HG02759 (cell line): ENCODE results near the gene TSHB.

Experiments used
- ATAC-seq: cut with Tn5 transposase; IDR thresholded peaks from one replicate; pipeline ENCODE4 v1.9.1; 2021; ENCODE audit warnings: mild to moderate bottlenecking, moderate library complexity; ENCODE audit not compliant: unreplicated experiment

Gene TSHB

DNA sequence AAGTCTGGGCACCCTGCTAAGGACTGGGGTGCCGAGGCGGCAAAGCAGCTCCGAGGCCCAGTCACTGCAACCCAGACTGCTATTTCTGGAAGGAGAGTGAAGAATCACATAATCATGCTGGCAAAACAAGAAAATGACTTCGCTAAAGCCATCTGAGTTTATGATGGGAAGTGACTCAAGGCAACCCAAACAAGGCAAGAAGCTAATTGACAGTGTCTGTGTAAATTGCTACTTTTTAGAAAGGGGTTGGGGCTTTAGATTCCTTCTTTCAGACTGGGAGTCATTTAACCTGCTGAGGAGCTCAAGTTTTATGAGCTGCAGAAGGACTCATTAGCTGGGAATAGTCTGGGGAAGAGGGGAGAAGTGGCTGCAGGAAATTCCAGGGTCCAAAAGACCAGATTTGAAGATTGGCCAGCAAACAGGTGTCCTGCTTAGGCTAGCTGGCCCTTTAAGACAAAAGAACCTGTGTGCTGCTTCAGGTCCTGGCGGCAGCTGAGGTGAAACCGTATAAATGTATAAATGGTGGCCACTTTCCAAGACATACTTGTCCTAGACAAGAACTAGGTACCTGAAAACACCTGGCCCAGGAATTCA lies 28.1 kb downstream of the TSHB start:
- ATAC-seq, result no peak

DNA sequence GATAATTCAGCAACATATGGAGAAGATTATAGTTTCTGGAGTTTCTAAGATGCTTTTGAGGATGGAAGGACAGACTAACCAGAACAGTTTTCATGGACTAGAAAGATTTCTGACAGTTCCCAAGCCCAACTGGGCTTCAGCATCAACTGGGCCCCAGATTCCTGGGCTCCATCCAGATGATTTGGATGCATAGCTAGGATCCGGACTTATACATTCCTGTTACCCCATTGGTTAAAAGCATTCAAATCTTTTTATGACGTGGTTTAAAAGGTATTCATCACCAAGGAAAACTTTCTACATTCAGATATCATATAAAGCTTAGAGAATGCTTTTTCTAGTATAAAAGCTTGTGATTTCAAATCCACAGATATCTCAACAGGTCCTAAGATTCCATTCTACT lies 29.7 kb downstream of the TSHB start:
- no peak for ATAC-seq

DNA sequence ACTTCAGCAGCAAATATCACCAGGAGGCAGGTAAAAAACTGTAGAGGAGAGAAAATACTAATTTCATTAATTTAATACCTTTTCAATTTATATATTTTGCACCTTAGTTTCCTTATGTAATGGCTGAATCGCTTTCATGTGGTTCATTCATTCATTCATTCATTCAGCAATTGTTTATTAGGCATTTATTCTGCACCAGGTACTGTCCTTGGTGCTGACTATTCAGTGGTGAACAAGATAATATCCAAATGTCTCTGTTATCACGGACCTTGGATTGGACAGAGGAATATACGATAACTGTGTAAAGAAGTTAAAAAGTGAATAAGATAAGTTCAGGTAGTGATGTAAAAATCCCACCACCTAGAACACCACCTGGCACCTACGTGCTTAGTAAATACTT lies 30.9 kb downstream of the TSHB start:
- ATAC-seq, result no peak

DNA sequence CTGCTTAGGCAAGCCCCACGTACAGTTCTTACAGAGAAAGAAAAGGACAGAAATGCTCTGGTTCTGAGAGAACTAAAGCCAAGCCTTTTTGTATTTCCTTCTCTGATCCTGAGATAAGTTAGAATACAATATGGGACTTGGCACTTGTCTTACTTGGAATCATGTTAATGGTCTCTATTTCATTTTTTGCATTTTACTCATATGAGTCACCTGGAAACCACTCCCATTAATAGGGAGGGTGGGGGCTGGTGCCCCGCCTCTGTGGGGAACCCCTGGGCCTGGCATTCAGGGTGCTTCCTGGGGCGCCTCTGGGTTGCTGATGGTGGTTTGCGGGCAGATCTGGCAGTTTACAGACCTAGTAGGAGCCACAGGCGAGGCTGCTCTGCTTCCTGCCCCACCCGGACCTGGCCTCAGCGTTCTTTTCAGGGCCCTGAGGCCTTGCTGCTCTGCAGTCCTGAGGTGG lies 32.9 kb downstream of the TSHB start:
- ATAC-seq, result peak; percentile 93

DNA sequence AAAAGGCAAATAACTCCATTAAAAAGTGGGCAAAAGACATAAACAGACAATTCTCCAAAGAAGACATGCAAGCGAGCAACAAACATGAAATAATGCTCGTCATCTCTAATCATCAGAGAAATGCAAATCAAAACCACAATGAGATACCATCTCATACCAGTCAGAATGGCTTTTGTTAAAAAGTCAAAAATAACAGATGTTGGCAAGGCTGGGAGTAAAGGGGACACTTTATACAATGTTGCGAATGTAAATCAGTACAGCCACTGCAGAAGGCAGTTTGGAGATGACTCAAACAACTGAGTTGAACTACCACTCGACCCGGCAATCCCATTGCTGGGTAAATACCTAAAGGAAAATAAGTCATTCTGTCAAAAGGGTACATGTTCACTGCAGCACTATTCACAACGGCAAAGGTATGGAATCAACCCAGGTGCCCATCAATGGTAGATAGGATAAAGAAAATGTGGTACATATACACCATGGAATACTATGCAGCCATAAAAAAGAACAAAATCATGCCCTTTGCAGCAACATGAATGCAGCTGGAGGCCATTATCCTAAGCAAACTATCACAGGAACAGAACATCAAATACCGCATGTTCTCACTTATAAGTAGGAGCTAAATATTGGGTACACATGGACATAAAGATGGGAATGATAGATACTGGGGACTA lies 33.7 kb downstream of the TSHB start:
- no peak for ATAC-seq

DNA sequence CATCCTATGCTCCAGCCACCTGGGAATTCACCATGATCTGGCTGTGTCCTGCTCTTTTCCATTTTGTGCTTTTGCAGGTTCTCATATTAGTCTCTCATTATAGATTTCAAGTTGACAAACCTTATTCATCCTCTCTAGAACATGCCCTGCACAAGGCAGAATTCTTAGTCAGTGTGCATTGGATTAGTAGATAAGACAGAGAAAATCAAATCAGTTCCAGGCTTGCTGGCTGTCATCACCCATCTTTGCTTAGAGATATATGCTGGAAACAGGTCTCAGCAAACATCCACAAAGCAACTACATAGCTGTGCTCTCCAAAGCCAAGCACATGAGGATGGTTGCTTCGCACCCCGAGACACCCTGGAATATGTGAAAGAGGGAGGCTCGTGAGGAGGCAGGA lies 34.8 kb downstream of the TSHB start:
- ATAC-seq, result no peak

DNA sequence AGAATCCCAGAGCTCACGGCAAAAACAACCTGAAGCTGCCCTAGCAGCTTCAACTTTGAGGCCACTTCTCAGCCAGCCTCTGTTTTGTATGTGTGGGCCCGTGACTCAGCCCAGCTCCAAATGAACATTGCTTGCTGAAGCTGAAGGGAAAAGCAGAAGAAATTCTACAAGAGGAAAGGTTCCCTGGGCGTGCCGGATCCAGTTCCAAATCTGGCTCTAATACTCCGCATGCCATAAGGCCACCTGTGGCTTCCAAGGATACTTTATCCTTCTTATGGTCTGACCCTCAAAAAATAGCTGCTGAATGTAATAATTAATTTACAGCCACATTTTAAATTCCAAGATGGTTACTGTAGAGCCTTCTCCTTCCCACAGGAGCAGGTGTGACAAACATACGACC lies 35.4 kb downstream of the TSHB start:
- ATAC-seq, result no peak

DNA sequence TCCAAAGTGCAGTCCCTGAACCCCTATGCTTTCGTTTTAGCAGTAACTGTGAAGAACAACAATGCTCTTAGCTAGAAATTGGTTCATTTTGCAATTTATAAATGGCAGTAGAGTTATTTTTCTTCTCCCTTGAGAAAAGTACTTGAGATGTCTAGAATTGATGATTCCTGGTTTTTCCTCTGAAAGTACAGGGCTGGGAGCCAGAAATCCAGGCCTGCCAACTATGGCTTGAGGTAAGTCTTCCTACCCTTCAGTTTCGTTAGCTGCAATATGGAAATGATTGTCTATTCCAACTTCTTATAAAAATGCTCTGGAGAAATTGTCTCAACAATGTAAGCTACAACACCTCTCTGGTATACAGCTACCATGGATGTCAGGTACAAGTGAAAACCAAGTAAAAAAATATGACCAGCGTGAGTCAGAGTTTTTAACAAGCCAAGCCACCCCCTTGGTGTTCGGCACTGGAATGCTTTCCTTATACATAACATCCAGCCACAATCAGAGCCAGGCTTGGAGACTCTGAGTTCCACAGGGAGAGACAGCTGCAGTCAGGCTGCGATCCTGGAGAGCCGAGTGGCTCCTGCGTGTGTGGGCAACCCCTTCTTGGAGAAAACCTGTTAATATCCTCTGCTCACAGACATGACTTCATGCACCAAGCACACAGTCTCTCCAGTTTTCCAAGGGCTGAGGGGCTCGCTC lies 37.7 kb downstream of the TSHB start:
- no peak for ATAC-seq

DNA sequence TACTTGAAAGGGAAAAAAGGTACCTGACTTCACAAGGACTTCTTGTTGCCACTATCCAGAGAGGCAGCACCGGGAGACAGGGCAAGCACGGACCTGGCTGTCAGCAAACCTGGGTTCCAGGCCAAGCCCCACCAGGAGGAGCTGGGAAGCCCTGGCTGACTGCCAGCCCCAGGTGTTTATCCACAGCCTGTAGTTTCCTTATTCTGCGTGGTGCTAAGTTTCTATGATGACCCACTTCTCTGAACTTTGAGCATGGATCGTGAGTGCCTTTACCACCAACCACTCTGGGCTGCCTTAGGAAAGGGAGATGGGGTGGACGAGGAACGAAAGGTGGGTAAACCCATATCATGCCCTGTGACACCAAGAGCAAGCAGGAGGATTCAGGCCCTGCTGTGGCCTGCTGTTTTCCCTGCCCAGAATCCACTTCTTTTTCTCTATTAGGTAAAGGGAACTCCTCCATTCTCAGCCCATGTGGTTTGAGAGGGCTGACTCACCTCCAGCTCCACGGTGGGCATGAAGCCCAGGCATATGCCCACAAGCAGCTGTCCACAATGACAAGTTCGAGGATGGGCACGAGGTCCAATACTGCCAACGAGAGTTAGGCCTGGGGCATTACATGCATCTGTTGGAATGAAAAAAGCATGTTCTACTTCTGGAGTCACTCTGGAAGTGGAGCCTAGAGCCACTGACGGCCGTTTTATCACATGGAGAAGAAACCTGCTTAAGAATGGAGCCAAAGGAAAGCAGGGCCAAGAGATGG lies 39.4 kb downstream of the TSHB start:
- no peak for ATAC-seq

DNA sequence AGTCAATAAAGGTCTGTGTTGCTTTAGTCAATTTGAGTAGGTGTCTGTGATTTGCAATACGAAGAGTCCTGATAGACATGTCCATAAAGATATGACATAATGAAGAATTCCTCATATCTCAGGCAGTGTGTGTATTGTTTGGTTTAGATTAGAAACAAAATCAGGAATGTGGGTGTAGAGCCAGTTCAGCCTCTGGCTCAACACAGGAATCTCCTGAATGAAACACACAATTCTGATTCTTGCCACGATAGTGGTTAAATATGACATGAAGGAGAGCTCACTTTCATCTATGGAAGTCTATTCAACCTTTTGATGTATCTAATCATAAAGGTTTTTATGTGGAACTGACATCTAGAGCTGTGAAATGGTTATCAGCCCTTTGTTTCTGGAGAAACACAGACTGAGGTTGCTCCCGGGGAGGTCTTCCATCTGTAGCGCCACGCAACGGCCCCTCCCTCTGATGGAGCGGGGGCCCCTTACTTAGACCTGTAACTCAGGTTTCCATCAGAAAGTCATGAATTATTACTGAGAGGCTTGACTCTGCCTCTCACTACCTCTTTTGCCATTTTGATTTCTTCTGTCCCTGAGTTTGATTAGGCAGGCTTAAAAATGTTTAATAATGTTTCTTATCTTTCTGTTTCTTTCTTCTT lies 40.2 kb downstream of the TSHB start:
- no peak for ATAC-seq

DNA sequence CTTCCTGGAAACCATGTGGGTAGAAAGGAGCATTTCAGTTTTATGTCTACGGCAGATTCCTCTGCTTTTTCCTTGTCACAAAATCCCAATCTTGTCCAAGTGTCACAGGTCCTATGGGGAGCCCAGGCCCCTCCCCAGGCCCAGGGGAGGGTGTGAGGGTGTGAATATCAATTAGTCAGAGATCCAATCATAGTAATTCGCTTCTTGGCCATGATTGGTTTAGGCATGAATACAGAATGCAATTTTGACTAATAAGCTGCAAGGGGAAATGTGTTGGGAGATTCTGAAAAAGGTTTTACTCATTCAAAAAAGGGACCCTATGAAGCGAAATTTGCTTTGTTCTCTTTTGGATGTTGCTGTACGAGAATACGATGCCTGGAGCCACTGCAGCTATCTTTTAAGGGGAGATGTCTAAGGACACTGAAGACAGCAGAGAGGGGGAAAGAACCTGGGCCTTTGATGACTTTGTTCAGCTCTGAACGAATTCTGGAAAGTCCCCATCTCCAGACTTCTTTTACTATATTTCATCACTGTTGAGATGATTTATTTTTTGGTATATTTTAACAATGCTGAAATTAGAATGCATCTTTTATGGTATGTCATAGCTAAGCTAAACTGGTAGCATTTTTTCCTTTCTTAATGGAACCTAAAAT lies 41.5 kb downstream of the TSHB start:
- ATAC-seq, result no peak

DNA sequence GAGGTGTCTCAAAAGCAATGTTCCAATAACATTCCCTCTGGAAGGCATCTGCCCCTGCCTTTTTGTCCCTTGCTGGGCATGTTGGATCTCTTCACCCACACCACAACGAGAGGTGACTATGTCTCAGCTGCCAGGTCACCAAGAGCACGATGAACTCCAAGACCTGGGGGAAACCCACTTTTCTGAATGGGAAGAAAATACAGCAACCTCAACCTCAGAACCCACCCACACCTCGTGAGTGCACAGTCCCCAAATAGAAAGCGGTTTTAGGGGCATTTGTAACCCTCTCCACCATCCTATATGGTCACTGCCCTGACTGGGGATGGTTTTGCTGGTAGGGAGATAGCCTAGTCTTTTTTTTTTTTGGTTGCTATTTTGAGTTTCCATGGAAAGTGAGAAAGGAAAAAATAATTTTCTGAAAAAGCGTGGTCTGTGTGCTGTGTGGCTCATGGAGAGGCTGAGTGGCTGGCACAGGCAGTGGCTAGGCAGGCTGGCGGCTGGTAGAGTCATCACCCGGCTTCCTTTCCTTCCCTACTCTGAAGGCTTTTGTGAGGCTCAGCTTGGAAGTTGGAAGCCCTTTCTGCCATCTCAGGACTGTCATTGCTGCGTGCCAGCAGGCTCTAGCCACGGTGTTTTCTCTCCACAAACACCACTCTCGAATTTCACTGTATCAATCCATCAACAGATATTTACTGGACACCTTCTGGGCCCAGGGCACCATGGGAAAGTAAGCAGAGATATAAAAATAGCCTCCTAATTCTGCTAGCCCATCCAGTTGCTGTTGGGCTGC lies 43.9 kb downstream of the TSHB start:
- peak; percentile 50 for ATAC-seq

DNA sequence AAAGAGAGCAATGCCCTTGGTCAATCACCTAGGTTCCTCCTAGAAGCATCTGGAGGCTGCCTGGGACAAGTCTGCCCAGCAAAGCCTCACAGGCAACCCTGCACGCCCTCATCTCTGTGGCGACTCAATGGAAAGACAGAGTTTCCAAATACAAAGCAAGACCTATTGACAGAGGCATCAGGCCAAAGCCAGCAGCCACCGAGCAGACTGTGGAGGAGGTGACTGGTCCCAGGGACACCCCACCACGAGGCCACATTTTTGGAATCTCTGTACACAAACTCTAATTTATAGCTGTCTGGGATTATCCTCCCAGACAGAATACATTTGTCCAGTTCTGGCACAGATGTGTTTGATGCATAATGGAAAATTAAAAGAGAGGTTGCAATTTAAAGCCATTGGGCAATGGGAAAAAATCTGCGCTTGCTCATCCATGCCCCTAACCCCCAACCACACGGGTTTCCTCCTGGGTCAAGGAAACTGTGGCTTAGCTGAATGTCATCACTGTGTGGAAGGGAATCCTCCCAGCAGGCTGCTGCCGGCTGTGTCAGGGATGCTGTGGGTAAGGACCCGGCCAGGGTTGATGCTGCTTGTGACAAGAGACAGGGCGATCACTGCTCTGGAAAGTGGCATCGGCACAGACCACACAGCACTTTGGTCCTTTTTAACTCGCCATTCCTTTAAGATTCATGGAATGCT lies 45.4 kb downstream of the TSHB start:
- no peak for ATAC-seq

DNA sequence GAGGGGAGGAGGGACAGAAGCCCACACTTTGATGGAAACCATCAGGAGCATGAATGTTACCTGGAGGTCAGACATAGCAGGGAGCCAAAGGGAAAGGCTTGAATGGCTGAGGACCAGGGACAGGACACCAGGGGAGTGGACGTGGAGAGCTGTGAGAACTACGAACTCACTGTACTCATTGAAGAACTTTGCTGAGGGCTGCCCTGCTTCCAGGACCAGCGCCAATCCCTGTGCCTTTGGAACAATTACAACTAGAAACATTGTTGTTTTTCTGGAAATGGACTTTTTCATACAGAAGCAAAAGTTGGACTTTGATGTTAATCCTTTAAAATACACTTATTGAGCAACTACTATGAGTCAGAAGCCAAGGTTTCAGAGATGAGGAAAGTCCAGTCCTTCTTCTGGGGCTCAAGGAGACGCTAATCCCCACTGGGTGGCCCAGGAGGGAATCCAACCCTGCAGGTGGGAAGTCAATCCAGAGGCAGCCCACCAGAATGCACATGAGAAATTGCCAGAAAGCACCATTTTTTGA lies 46.8 kb downstream of the TSHB start:
- ATAC-seq, result no peak

DNA sequence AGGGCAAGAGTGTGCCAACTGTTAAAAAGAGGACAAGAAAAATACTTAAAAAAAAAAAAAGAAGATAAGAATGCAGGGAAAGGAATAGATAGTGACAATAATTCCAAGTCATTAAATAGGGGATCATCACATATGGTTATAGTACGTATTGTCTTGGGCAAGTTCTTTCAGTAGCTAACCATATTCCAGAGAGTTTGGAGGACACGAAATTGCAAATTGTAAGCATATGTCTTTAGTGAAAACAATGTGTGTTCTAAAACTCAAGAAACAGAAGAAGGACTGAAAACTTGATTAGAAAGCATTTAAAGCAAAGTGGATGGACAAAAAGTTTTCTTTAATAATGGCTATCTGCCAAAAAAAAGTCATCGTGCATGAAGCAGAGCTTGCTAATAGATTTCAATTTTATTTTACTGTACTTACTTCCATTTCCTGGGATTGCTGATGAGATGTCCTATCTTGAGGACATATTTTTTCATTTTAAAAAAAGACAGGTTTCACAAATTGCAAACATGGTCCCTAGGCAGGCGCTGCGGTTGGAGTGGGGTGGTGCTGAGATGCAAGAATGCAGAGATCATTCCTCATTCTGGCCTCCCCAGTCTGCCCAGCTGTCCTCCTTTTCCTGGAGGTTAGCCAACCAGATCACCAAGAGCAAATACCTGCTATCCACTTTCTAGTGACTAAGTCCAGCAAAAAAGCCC lies 47.8 kb downstream of the TSHB start:
- no peak for ATAC-seq

DNA sequence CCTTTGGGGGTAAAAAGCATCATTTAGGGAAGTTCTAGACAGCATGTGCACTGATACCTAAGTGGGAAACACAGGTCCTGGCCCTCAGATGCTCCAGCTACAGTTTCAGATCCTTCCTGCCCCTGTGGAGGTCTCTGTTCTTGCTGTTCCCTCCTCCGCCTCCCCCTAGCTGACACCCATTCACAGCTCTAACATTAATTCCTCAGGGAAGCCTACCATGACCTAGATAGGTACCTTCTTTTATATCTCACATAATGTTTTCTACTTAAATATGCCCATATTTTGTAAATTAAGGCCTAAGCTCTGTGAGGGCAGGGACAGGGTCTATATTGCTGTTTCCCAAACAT lies 48.3 kb downstream of the TSHB start:
- no peak for ATAC-seq

DNA sequence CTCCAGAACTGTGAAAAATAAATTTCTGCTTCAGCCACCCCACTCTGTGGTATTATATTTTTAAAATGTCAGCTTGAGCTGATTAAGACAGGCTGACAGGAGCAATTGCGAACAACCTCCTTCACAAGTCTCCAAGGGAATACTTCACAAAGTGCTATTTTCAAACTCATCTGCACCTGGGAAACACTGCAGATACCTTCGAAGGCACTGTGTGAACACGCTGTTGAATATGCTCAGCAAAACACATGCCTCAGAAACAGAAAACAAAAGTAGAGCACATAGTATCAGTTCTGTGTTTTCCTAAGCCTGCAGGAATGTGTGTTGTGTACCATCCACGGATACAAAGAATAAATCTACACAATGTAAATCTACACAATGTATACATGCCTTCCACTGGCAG lies 49.1 kb downstream of the TSHB start:
- ATAC-seq, result no peak

DNA sequence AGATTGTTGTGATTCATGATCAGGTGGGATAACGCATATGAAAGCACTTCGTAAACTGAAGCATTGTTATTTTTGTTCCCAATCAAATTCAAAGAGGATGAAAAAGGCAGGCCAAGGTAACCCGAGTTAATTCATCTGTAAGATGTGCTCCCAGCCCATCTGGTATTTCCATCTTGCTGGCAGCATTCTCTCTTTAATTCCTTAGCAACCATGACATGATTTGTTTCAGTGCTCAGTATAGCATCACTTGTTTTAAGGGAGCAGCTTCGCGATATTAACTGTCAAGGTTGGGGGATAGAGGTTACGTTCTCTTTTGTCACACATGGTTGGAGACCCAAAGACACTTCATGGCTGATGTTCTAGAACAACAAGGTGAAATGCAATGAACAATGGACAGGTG lies 53.3 kb downstream of the TSHB start:
- ATAC-seq, result no peak
